GM19397 (cell line): ENCODE data around the gene DIMT1.

ENCODE experiments used
- ATAC-seq: cut with Tn5 transposase; IDR thresholded peaks from one replicate; pipeline ENCODE4 v1.9.1; 2021; ENCODE audit warnings: mild to moderate bottlenecking, moderate library complexity; ENCODE audit not compliant: unreplicated experiment

DIMT1 gene

DNA sequence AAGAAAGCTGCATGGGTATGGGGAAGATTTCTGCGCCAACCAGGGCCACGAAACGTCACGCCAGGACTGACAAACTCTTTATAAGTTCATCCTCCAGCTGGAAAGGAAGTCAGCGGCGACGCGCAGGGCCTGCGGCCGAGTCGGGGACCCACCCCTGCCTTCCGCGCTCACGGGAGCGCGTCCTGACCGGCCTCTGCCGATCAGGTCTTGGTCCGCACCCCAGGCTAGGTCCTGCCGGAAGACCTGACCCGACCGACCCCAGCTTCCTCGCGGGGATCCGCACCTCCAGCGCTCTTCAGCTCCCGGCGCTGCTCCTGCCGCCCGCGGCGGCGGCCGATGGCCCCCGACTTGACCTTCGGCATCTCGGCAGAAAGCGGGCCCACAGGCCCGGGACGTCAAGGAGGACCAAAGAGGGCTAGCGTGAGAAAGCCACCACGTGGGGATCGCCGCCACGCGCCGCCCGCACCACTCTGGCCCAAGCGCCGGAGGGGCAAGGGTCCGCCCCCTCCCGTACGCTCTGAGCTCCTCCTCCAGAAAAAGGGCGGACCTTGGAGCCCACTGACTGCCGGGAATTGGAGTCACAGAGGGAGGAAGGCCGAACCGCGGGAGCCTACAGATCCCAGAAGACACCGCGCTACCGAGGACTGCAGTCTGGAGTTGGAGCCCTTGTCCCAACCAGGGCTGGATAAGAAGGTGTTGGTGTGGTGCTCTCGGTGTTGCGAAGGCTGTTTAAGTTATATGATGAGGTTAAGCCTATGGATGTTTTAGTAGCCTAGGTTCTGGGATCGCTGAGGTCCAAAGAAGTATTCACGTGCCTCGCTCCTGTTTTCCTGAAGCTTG lies at the start of gene DIMT1:
Gene DIMT1 (minus strand): TSS at position 495 of the 840 bp plus-strand sequence. CDS start 133 bp downstream, at position 362.
- peak; percentile 99 for ATAC-seq

DNA sequence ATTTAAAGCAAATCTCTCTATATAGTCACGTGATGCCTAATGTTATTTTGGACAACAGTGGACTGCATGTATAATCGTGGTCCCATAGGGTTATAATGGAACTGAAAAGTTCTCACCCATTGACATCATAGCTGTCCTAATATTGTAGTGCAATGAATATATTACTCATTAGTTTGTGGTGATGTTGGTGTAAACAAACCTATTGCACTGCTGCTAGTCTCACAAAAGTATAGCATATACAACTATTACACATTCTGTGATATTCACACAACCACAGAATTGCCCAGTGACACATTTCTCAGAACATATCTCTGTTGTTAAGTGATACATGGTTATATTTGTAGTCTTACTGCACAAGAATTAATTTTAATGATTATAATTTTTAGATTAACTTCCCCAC lies 46.6 kb upstream of the DIMT1 start:
- ATAC-seq = no peak

DNA sequence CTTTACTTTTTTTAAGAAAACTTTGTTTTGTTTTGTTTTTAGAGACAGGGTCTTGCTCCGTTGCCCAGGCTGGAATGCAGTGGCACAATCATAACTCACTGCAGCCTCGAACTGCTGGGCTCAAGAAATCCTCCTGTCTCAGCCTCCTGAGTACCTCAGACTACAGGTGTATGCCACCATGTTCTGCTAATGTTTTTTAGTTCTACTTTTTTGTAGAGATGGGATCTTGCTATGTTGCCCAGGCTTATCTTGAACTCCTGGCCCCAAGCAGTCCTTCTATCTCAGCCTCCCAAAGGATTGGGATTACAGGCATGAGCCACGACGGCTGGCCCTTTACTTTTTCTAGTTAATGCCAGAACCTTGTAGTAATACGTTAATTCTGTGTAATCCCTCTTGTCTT lies 44.8 kb upstream of the DIMT1 start:
- ATAC-seq = no peak

- ATAC-seq = no peak
These were observed 28.9 kb upstream of the DIMT1 start for GRCh38 chr5:62432621-62433064.

- no peak for ATAC-seq
These were observed 28.3 kb upstream of the DIMT1 start for GRCh38 chr5:62431735-62432620.

- no peak for ATAC-seq
These were observed 21.1 kb upstream of the DIMT1 start for GRCh38 chr5:62424763-62425162.

- ATAC-seq = no peak
These were observed 17.7 kb upstream of the DIMT1 start for GRCh38 chr5:62421414-62421813.

GRCh38 chr5:62419609-62420008 lies 15.9 kb upstream of the DIMT1 start:
- no peak for ATAC-seq

GRCh38 chr5:62418462-62419076 lies 14.9 kb upstream of the DIMT1 start:
- no peak for ATAC-seq

GRCh38 chr5:62413711-62414110 lies 10.0 kb upstream of the DIMT1 start:
- ATAC-seq = no peak

- ATAC-seq = peak; percentile 96
These were observed 9.0 kb upstream of the DIMT1 start, which contains the start of gene IPO11 for GRCh38 chr5:62412549-62413329. IPO11 (plus strand) TSS chr5:62412763; CDS start chr5:62437280, 24,517 bp downstream.

- ATAC-seq = no peak
These were observed 8.3 kb downstream of the DIMT1 start for GRCh38 chr5:62395210-62395950.

GRCh38 chr5:62386824-62387223 lies 16.9 kb downstream of the DIMT1 start:
- no peak for ATAC-seq

DNA sequence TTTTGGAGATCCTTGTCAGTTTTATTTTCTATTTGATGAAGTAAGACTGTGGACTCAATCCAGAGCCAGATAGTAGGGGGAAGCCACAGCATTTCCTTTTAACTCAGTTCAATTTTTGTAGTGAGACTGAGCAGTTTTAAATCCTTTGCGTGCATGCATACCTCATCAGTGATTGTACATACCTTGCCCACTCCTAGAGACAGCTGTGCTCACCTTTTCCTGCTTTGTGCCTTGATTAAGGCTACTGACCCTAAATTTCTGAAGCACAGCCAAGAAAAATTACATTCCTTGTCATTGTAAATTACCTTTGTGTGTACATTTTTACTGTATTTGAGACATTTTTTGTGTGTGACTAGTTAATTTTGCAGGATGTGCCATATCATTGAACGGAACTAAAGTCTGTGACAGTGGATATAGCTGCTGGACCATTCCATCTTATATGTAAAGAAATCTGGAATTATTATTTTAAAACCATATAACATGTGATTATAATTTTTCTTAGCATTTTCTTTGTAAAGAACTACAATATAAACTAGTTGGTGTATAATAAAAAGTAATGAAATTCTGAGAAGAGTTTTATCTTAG lies 17.8 kb downstream of the DIMT1 start:
- no peak for ATAC-seq

- no peak for ATAC-seq
These were observed 18.6 kb downstream of the DIMT1 start for GRCh38 chr5:62385131-62385530.

DNA sequence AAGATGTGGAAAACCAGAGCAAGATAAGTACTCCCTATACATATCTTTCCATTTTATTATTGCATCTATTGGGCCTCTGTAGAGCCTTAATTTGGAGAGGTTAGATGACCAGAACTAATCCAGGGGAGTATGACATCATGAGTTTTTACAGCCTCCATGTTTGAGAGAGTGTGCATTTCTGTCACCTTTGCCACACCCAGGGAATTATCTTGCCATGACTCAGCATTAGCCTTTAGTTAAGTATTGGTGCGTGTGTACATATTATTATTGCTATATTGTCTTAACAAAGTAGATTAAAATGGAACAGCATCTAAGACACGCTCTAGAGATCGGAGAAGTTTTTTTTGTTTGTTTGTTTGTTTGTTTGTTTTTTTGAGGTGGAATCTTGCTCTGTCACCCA lies 27.6 kb downstream of the DIMT1 start:
- no peak for ATAC-seq

DNA sequence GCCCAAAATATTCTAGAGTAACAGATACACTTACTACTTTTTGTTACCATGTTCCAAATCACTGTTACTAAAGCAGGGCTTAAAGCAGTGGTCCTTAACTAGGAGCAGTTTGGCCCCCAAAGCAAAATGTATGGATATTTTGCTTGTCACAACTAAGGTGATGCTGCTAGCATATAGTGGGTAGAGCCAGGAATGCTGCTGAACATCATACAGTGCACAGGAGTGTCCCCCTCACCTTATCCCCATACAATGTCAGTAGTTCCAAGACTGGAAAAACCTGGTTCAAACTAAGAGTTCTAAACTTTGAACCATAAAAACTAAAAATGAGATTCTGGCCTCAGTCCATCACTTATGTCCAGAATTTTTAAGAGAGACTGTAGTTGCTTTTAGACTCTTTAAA lies 28.1 kb downstream of the DIMT1 start:
- no peak for ATAC-seq

DNA sequence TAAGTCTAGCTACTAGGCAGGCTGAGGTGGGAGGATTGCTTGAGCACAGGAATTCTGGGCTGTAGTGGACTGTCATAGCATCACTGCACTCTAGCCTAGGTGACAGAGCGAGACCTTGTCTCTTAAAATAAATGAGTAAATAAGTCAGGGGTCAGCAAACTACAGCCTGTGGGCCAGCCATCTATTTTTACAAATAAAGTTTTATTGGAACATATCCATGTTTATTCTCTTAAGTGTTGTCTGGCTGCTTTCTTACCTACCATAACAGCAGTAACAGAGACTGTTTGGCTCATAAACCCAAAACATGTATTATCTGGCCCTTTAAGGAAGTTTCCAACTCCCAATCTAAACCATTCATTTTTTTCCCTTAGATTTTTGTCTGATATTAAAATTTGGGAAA lies 29.6 kb downstream of the DIMT1 start:
- no peak for ATAC-seq

DNA sequence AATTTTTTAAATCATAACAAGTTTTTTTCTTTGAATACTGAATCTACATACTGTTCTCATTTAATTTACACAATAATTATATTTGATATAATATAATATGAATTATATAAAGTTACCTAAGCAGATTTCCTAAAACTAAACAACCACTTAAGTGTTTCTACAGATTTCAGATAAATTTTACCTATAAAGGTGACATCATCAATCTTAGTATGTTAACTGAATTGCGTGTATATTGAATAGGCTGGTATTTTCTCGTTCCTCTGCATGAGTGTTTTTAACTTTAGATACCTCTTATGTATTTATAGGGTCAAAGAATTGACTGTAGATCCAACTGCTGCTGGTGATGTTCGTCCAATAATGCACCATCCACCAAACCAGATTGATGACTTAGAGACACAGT lies 30.3 kb downstream of the DIMT1 start:
- no peak for ATAC-seq
